ENCODE measurements around the gene CRMP1.

Gene CRMP1

DNA sequence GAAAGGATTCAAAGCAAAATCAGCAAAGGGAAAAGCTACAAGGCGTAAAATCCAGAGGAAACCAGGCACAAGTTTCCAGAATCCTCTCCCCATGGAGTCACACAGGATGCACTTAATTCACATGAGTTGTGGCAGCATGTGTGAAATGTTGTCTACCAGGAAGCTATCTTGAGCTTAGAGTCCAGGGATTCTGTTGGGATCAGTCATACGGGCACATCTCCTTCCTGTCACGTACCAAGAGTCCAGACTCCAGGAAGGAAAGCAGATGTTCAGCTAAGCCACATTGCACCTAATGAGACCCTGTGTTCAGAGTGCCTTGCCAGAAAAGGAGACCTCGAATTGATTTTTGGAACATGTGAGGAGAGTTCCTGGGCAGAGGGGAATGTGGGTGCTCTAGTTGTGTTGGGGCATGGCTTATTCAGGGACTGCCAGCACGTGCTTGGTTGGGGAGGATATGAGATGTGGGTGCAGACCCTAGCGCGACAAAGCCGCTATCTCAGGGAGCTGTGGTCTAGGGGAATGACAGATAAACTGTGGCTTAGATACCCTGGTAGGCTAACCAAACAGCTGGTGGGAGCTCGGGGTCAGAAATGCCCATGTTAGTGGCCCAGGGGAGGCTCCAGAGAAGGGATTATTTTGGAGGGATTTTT, 111.9 kb downstream of the CRMP1 start:
- no peak for TF ChIP-seq BHLHE40 (IDR thresholded peaks at IDR 0.05; ENCODE audit: borderline replicate concordance)
- no peak for TF ChIP-seq FOXA1 (IDR thresholded peaks at IDR 0.05)
- no peak for DNase-seq (ENCODE audit: extremely low spot score)
- ChIA-PET CTCF (no interaction called here), POLR2A (interaction anchor here (0.6 kb wide), 1 partner anchor 27 kb away, joined by 4 read pairs; no protein-coding TSS in a partner anchor)

DNA sequence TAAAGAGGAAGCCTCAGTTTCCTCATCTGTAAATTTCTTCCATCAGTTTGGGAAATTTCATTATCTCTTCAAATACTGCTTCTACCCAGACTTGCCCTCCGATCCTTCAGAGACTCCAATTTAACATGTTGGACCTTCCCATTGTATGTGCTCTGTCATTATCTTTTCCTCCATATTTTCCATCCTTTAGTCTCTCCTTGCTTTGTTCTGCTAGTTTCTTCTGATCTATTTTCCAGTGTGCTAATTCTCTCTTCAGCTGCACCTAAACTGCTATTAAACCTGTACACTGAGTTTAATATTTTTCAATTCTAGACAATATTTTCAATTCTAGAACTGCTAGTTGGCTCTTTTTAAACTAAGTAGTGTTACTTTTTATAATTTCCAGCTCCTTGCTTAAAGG, 116.4 kb downstream of the CRMP1 start:
- no peak for TF ChIP-seq TARDBP (IDR thresholded peaks at IDR 0.05)
- no peak for TF ChIP-seq BHLHE40 (IDR thresholded peaks at IDR 0.05; ENCODE audit: borderline replicate concordance)
- TF ChIP-seq FOXA1 (IDR thresholded peaks at IDR 0.05) = no peak
- TF ChIP-seq, protein P1, sequence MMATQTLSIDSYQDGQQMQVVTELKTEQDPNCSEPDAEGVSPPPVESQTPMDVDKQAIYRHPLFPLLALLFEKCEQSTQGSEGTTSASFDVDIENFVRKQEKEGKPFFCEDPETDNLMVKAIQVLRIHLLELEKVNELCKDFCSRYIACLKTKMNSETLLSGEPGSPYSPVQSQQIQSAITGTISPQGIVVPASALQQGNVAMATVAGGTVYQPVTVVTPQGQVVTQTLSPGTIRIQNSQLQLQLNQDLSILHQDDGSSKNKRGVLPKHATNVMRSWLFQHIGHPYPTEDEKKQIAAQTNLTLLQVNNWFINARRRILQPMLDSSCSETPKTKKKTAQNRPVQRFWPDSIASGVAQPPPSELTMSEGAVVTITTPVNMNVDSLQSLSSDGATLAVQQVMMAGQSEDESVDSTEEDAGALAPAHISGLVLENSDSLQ (IDR thresholded peaks at IDR 0.05) = no peak
- no peak for TF ChIP-seq NFRKB (IDR thresholded peaks at IDR 0.05)
- TF ChIP-seq SUZ12 (IDR thresholded peaks at IDR 0.05) = no peak
- no peak for TF ChIP-seq LEF1 (IDR thresholded peaks at IDR 0.05; ENCODE audit: borderline replicate concordance)
- TF ChIP-seq ARNT (IDR thresholded peaks at IDR 0.05) = no peak
- TF ChIP-seq L3MBTL2 (conservative IDR thresholded peaks at IDR 0.05) = no peak
- CTCF ChIA-PET = no interaction called here
- no peak for DNase-seq (ENCODE audit: extremely low spot score)
- POLR2A ChIA-PET = no interaction called here

DNA sequence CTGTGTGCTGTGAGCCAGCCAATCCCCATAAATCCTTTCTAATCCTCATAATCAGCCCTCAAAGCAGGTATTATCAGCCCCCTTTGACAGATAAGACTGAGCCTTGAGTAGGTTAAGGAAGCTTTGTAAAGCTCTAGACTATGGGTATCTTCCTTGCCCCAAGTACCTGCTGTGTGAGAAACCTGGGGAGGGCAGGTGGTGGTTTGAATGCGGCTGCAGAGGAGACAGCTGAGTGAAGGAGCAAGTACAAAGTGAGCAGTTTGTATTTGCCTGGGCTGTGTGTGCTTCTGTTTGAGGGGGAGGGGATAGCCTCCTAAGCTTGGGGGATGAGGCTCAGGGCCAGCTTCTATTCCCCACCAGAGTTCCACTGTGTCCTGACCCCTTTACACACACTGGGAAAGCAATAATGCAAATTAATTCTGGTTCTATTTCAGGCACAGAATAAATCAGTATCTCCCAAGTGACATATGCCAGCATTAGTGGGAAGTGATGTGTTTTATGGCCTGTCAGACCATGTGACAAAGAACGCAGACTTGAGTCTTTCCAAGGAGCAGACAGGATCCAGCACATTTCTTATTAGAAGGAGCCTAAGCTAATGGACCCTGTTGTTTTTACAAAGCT, 118.4 kb downstream of the CRMP1 start:
- DNase-seq (ENCODE audit: extremely low spot score) = no peak
- ChIA-PET POLR2A (no interaction called here), CTCF (no interaction called here)
- TF ChIP-seq SUZ12 (IDR thresholded peaks at IDR 0.05) = no peak
- TF ChIP-seq CTBP1 (IDR thresholded peaks at IDR 0.05; ENCODE audit: borderline replicate concordance) = no peak
- no peak for TF ChIP-seq FOXK2 (IDR thresholded peaks at IDR 0.05)
- TF ChIP-seq FOXM1 (IDR thresholded peaks at IDR 0.05; ENCODE audit: borderline replicate concordance) = no peak
- no peak for TF ChIP-seq ZNF384 (IDR thresholded peaks at IDR 0.05)
- TF ChIP-seq HDGF (IDR thresholded peaks at IDR 0.05; ENCODE audit: borderline replicate concordance) = no peak
- no peak for TF ChIP-seq TARDBP (IDR thresholded peaks at IDR 0.05)
- no peak for TF ChIP-seq ELF4 (IDR thresholded peaks at IDR 0.05)
- TF ChIP-seq NFRKB (IDR thresholded peaks at IDR 0.05) = no peak
- TF ChIP-seq, protein P1 (IDR thresholded peaks at IDR 0.05) = no peak
- no peak for TF ChIP-seq BHLHE40 (IDR thresholded peaks at IDR 0.05; ENCODE audit: borderline replicate concordance)
- no peak for TF ChIP-seq FOXA1 (IDR thresholded peaks at IDR 0.05)
- TF ChIP-seq LEF1 (IDR thresholded peaks at IDR 0.05; ENCODE audit: borderline replicate concordance) = no peak
- TF ChIP-seq L3MBTL2 (conservative IDR thresholded peaks at IDR 0.05) = no peak

DNA sequence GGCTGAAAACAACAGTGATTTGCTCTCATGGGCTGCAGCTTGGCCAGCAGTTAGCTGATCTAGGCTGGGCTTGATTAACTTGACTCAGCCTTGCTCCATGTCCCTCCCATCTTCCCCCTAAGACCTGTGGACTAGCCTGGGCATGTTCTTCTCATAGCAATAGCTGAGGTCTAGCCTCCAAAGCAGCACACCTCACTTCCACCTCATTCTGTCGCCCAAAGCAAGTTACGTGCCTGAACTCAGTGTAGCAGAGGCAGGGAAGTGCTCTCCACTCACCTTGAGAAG, 119.7 kb downstream of the CRMP1 start:
- TF ChIP-seq ELF4 (IDR thresholded peaks at IDR 0.05) = no peak
- TF ChIP-seq BHLHE40 (IDR thresholded peaks at IDR 0.05; ENCODE audit: borderline replicate concordance) = no peak
- no peak for TF ChIP-seq HDGF (IDR thresholded peaks at IDR 0.05; ENCODE audit: borderline replicate concordance)
- CTCF ChIA-PET = no interaction called here
- no peak for DNase-seq (ENCODE audit: extremely low spot score)
- POLR2A ChIA-PET = no interaction called here

DNA sequence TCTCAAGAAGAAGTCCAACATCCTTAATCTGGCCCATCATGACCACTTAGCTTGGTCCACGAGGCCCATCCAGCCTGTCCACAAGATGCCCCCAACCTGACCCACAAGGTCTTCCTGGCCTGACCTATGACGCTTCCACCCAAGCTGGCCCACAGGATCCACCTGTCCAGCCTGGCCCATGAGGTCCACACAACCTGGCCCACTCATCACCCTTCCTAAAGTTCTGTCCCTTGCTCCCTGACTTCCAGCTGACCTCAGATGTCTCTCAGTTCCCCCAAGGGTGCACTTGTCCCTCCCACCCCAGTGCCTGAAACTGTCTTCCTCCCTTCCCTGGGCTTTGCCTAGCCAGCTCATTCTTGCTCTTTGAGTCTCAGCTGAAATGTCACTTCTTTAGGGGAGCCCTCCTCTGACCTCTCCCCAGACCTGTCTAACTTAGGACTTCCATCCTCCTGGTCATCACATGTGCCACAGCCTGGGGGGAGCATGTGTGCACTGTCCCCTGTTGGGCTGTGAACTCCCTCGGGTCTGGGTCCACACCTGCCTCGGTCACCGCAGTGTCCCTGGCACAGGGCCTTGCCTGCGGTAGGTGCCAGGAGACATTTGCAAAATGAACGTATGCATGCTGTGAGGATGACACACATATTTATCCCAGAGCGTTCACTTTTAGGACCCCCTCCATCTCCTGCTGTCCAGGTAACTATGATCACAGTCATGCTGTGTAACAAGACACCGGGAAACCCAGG, 120.2 kb downstream of the CRMP1 start:
- DNase-seq (ENCODE audit: extremely low spot score) = no peak
- CTCF ChIA-PET = no interaction called here
- TF ChIP-seq L3MBTL2 (conservative IDR thresholded peaks at IDR 0.05) = no peak
- no peak for TF ChIP-seq SUZ12 (IDR thresholded peaks at IDR 0.05)
- TF ChIP-seq FOXA1 (IDR thresholded peaks at IDR 0.05) = no peak
- no peak for TF ChIP-seq BHLHE40 (IDR thresholded peaks at IDR 0.05; ENCODE audit: borderline replicate concordance)
- TF ChIP-seq HDGF (IDR thresholded peaks at IDR 0.05; ENCODE audit: borderline replicate concordance) = no peak
- no peak for TF ChIP-seq CTBP1 (IDR thresholded peaks at IDR 0.05; ENCODE audit: borderline replicate concordance)
- TF ChIP-seq SP1 (IDR thresholded peaks at IDR 0.05) = no peak
- no peak for TF ChIP-seq NFRKB (IDR thresholded peaks at IDR 0.05)
- no peak for TF ChIP-seq FOXK2 (IDR thresholded peaks at IDR 0.05)
- no peak for TF ChIP-seq LEF1 (IDR thresholded peaks at IDR 0.05; ENCODE audit: borderline replicate concordance)
- POLR2A ChIA-PET = no interaction called here

Data from HEK293T (cell line).